Heart left ventricle (tissue), 13 donors: ENCODE results near the gene DEFB124.

Source experiments
- POLR2A ChIP-seq, 2 donors: fragments of 450-650 bp; IDR thresholded peaks; one replicate each; pipeline ENCODE4 v1.6.1; 2017; ENCODE audit warnings: antibody characterized with exemption in 2 of 2, mild to moderate bottlenecking in 2 of 2, moderate library complexity in 2 of 2
- TF ChIP-seq, protein P1 (sequence below), 12 donors: fragments of 200-600 bp; sonication (generic) in 4 of 12; IDR thresholded peaks; one replicate each; pipeline versions ENCODE4 v1.5.0 to v1.8.0; 2018 to 2022; ENCODE audit warnings: antibody characterized with exemption in 12 of 12, mild to moderate bottlenecking in 5 of 12
- donor health status: ischemic (EF 13 %, LVEDD 7.1; RV severe dilation, severe dysfunction).
- donor health status: DM: no; HTN: yes; CAD: no.
- donor health status: DM: no; HTN: no; CAD: no.
- donor health status: ischemic (EF 25% LVEDD 6.9; RV normal size, moderate dysfunction).
- donor health status: ischemic (EF 25% LVEDD 5.7; RV mildly dilated, moderate dysfunction).
- donor health status: ischemic (EF 35%, LVEDD 5.7; RV mildly dilated, moderate dysfunction).
- donor health status: nonischemic (EF 11% LVEDD 7.7; RV severe dilation, severe dysfunction).
- donor health status: DM: yes; HTN: yes; CAD: no.
- donor health status: PGD.
- donor health status: ischemic (EF 29% LVEDD 5.4; RV normal size, mild dysfunction).
- donor health status: nonischemic (EF 23%, LVEDD 6.1; RV moderate dilation, normal function).

- TF ChIP-seq, protein P1, sequence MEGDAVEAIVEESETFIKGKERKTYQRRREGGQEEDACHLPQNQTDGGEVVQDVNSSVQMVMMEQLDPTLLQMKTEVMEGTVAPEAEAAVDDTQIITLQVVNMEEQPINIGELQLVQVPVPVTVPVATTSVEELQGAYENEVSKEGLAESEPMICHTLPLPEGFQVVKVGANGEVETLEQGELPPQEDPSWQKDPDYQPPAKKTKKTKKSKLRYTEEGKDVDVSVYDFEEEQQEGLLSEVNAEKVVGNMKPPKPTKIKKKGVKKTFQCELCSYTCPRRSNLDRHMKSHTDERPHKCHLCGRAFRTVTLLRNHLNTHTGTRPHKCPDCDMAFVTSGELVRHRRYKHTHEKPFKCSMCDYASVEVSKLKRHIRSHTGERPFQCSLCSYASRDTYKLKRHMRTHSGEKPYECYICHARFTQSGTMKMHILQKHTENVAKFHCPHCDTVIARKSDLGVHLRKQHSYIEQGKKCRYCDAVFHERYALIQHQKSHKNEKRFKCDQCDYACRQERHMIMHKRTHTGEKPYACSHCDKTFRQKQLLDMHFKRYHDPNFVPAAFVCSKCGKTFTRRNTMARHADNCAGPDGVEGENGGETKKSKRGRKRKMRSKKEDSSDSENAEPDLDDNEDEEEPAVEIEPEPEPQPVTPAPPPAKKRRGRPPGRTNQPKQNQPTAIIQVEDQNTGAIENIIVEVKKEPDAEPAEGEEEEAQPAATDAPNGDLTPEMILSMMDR (IDR thresholded peaks at IDR 0.05) = peak in 1 of 12 donors; percentile 20
- TF ChIP-seq POLR2A (IDR thresholded peaks at IDR 0.05) = no peak
These were observed 34.8 kb downstream of the DEFB124 start, which contains the start of gene DEFB123 for GRCh38 chr20:31440012-31440659.
